GM12878 (cell line): ENCODE data around the gene CTNNA3. TPM values are rescaled to one million over a fixed set of nuclear protein-coding genes. Genes with fewer than 3 reads are reported as not detected.

Experiments used
- ATAC-seq: fragments of 200-7000 bp; cut with Tn5 transposase; 3 replicates; pipeline ENCODE4 v1.9.1; 2020; ENCODE audit warnings: mild to moderate bottlenecking, moderate library complexity
- BruUV-seq: library from RNA; stranded (reverse); fragments of 400-500 nt; replicated peaks from 2 replicates; lab custom pipeline; 2021; lab: Mats Ljungman, UMichigan
- CTCF ChIA-PET: fragments of 300-600 bp; sonication (Branson Sonifier 250); formaldehyde crosslinking; extraction: SDS; loops from one replicate; lab custom pipeline; 2021; ENCODE audit warnings: inconsistent platforms; lab: Yijun Ruan, JAX
- POLR2A ChIA-PET: fragments of 350-600 bp; formaldehyde crosslinking; extraction: SDS; loops from one replicate; lab custom pipeline; 2021; ENCODE audit warnings: inconsistent platforms; lab: Charles Lee
- RAD21 ChIA-PET: fragments of 300-600 bp; sonication (Branson Sonifier 250); formaldehyde crosslinking; loops from one replicate; lab custom pipeline; 2023; ENCODE audit warnings: antibody characterized with exemption; ENCODE audit not compliant: unreplicated experiment; lab: Charles Lee
- SMC1A ChIA-PET: fragments of 300-600 bp; sonication (Branson Sonifier 250); formaldehyde crosslinking; loops from one replicate; lab custom pipeline; 2023; ENCODE audit not compliant: unreplicated experiment, uncharacterized antibody; lab: Charles Lee
- DNase-seq: peaks from one replicate; pipeline ENCODE4 v3.0.0-alpha.2; 2011; ENCODE audit warnings: low read depth, low spot score
- FAIRE-seq: peaks from 3 replicates; lab custom pipeline; 2011; peaks lifted over from hg19 to GRCh38; lab: Jason Lieb, UNC
- H2AFZ ChIP-seq: 2 replicates; pipeline ENCODE4 v1.6.0; 2011; ENCODE audit warnings: low read depth, low read length, control low read depth; ENCODE audit not compliant: control insufficient read depth
- H3K27ac ChIP-seq: 2 replicates; pipeline ENCODE4 v1.5.1; 2011; ENCODE audit warnings: control low read depth; ENCODE audit not compliant: control insufficient read depth, insufficient read depth
- H3K27me3 ChIP-seq, 2 experiments: replicated peaks in 1 of 2; 2 replicates each; pipeline versions ENCODE4 v1.6.0 to v1.6.1; 2011; ENCODE audit warnings: low read length in 1 of 2; ENCODE audit not compliant: control insufficient read depth in 2 of 2, insufficient read depth in 2 of 2
- H3K36me3 ChIP-seq, 2 experiments: 2 replicates each; pipeline ENCODE4 v1.5.1; 2011; ENCODE audit warnings: low read length in 1 of 2; ENCODE audit not compliant: control insufficient read depth in 2 of 2, insufficient read depth in 2 of 2
- H3K4me1 ChIP-seq: 2 replicates; pipeline ENCODE4 v1.6.1; 2011; ENCODE audit warnings: mild to moderate bottlenecking, low read length, moderate library complexity, mixed read lengths; ENCODE audit not compliant: control insufficient read depth, insufficient read depth
- H3K4me2 ChIP-seq: 2 replicates; pipeline ENCODE4 v1.6.0; 2011; ENCODE audit warnings: control low read depth; ENCODE audit not compliant: control insufficient read depth, insufficient read depth
- H3K4me3 ChIP-seq: fragments of 200-600 bp; sonication (generic); 2 replicates; pipeline ENCODE4 v1.5.1; 2016
- H3K79me2 ChIP-seq: 2 replicates; pipeline ENCODE4 v1.6.0; 2011; ENCODE audit warnings: low read length; ENCODE audit not compliant: control insufficient read depth, insufficient read depth
- H3K9ac ChIP-seq: 2 replicates; pipeline ENCODE4 v1.8.0; 2011; ENCODE audit warnings: low read length, control low read depth, mixed read lengths; ENCODE audit not compliant: control insufficient read depth, insufficient read depth
- H3K9me3 ChIP-seq: replicated peaks from 3 replicates; pipeline ENCODE4 v1.5.1; 2011; ENCODE audit warnings: mild to moderate bottlenecking, low read length; ENCODE audit not compliant: control insufficient read depth, insufficient read depth
- H4K20me1 ChIP-seq: 2 replicates; pipeline ENCODE4 v1.6.0; 2011; ENCODE audit not compliant: control insufficient read depth, insufficient read depth
- CBFB ChIP-seq: IDR thresholded peaks from 2 replicates; pipeline ENCODE4 v1.6.1; 2016; ENCODE audit warnings: antibody characterized with exemption, low read depth
- CBX5 ChIP-seq: sonication (generic); IDR thresholded peaks from 2 replicates; pipeline ENCODE4 v1.6.1; 2016; ENCODE audit warnings: low read depth, moderate library complexity, mild to moderate bottlenecking, inconsistent platforms
- EP300 ChIP-seq, 2 experiments: fragments of 150-350 bp in 1 of 2; IDR thresholded peaks; 2 replicates each; pipeline ENCODE4 v1.6.1; 2011 to 2012; ENCODE audit warnings: low read depth in 2 of 2, low read length in 2 of 2, borderline replicate concordance in 1 of 2, improper control_type of control experiment in 1 of 2, inconsistent platforms in 1 of 2; ENCODE audit not compliant: control insufficient read depth in 1 of 2
- HDAC6 ChIP-seq: fragments of 200-600 bp; sonication (generic); IDR thresholded peaks from one replicate; pipeline ENCODE4 v1.8.0; 2017; ENCODE audit warnings: antibody characterized with exemption; ENCODE audit not compliant: unreplicated experiment
- JUND ChIP-seq: IDR thresholded peaks from 2 replicates; pipeline ENCODE4 v1.6.1; 2012; ENCODE audit warnings: low read depth, mild to moderate bottlenecking, low read length, improper control_type of control experiment, moderate library complexity
- MAX ChIP-seq: IDR thresholded peaks from 2 replicates; pipeline ENCODE4 v1.6.1; 2012; ENCODE audit warnings: low read depth, low read length, improper control_type of control experiment
- NFXL1 ChIP-seq: fragments of 450-650 bp; IDR thresholded peaks from 2 replicates; pipeline ENCODE4 v1.6.1; 2017; ENCODE audit warnings: antibody characterized with exemption, mild to moderate bottlenecking, borderline replicate concordance
- POLR2AphosphoS5 ChIP-seq: IDR thresholded peaks from 2 replicates; pipeline ENCODE4 v1.6.1; 2011; ENCODE audit warnings: mild to moderate bottlenecking, low read length, inconsistent platforms
- RELB ChIP-seq: fragments of 450-650 bp; IDR thresholded peaks from 2 replicates; pipeline ENCODE4 v1.6.1; 2017; ENCODE audit warnings: low read depth, mild to moderate bottlenecking, moderate library complexity
- SP1 ChIP-seq: IDR thresholded peaks from one replicate; pipeline ENCODE4 v1.6.1; 2011; ENCODE audit warnings: low read depth, low read length
- TCF7 ChIP-seq: IDR thresholded peaks from 2 replicates; pipeline ENCODE4 v1.6.1; 2014; ENCODE audit warnings: antibody characterized with exemption, borderline replicate concordance
- ZNF274 ChIP-seq: IDR thresholded peaks from one replicate; pipeline ENCODE4 v1.8.0; 2011; ENCODE audit not compliant: insufficient read length, insufficient read depth
- ZNF592 ChIP-seq: fragments of 450-650 bp; IDR thresholded peaks from 2 replicates; pipeline ENCODE4 v1.6.1; 2017; ENCODE audit warnings: mild to moderate bottlenecking, moderate library complexity
- WGBS: methylation state at CpG from one replicate; pipeline ENCODE4 v1.1.6; 2016; ENCODE audit warnings: low lambda C conversion rate; ENCODE audit not compliant: insufficient replicate concordance, insufficient coverage; ENCODE audit errors: missing lambda C conversion rate; 5-methylcytosine and 5-hydroxymethylcytosine counted together
- in situ Hi-C: fragments of 300-500 bp; cut with MboI; formaldehyde crosslinking; loops from 9 replicates; pipeline ENCODE4 v1.14.3; 2018; ENCODE audit warnings: mixed read lengths
- intact Hi-C: fragments of 100-400 bp; cut with micrococcal nuclease; formaldehyde crosslinking; loops from one replicate; pipeline ENCODE4 v1.14.2; 2022; ENCODE audit not compliant: unreplicated experiment
- polyA plus RNA-seq, 11 experiments: library from polyadenylated mRNA; depleted of rRNA in 4 of 11; unstranded in 6 of 11; stranded (reverse) in 5 of 11; fragments of >200 nt; fragmentation: Nextera tagmentation in 4 of 11; fragmentation: Illumina TruSeq in 1 of 11; extraction: Ambion mirVana in 4 of 11; extraction: Trizol in 1 of 11; gene quantifications; 1 replicate in 1 of 11; 2 replicates in 10 of 11; pipeline versions ENCODE4 v1.2.1 to v1.2.3, GENCODE V29; 2011 to 2016; ENCODE audit warnings: inconsistent platforms in 2 of 11, missing spikeins in 2 of 11, low read depth in 1 of 11
- total RNA-seq, 4 experiments: library from RNA; depleted of rRNA in 3 of 4; stranded (reverse); fragments of >200 nt in 3 of 4; fragmentation: Illumina TruSeq in 1 of 4; extraction: Trizol in 1 of 4; gene quantifications; 2 replicates each; pipeline versions ENCODE4 v1.2.1 to v1.2.3, GENCODE V29; 2013 to 2021
- TF ChIP-seq, protein P1 (sequence below): fragments of 450-650 bp; IDR thresholded peaks from 2 replicates; pipeline ENCODE4 v1.6.1; 2016; ENCODE audit warnings: mild to moderate bottlenecking
- TF ChIP-seq, protein P2 (sequence below): fragments of 450-650 bp; IDR thresholded peaks from 2 replicates; pipeline ENCODE4 v1.6.1; 2016; ENCODE audit warnings: mild to moderate bottlenecking

CTNNA3 gene
- total and polyA plus RNA-seq, 10 of the 15 experiments (the other 5 are each of a cell fraction or from before 2014, with no cell fraction given) = under 0.01 to 4.5 (median 0.22) TPM; not detected in 2

DNA sequence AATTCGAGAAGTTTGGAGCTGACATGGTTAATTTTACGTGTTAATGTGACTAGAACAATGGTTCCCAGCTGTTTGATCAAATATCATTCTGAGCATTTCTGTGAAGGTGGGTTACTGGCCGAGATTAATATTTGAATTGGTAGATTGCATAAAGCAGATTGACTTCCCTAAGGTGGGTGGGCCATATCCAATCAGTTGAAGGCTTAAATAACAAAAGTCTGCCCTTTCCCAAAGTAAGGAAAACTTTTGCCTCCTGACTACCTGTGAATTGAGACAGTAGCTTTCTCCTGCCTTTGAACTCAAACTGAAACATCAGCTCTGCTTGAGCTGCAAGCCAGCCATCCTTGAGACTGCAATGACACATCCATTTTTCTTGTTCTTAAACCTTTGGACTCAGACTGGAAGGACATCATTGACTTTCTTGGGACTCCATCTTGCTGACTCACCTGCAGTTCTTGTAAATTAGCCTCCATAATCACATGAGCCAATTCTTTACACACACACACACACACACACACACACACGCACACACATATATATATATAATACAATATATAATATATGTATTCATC is 833.2 kb downstream of the CTNNA3 start:
- Histone ChIP-seq H3K9ac (no peak overlapping the region), H3K4me1 (no peaks in the 10 kb centered on the region), H3K36me3 (no peaks in the 10 kb centered on the region), H3K4me3 (no peak overlapping the region), H2AFZ (no peak overlapping the region), H3K9me3 (no peaks in the 10 kb centered on the region), H3K4me2 (no peak overlapping the region), H3K27ac (no peak overlapping the region), H3K79me2 (no peaks in the 10 kb centered on the region), H3K27me3 (no peaks in the 10 kb centered on the region), H4K20me1 (no peaks in the 10 kb centered on the region)
- ChIA-PET SMC1A (no interaction called here), RAD21 (no interaction called here), CTCF (interaction anchor here (0.8 to 1.7 kb wide), 4 partner anchors 18 to 602 kb away, joined by 3 to 5 read pairs (median 3); no protein-coding TSS in a partner anchor), POLR2A (no interaction called here)
- 20% methylated on average over 4 of the region's 4 CpGs for WGBS
- no peak for FAIRE-seq
- no peak for DNase-seq
- in situ Hi-C loops (no loop called here), intact Hi-C loops (no loop called here)
- ATAC-seq = no peak
- BruUV-seq = no TSS peak
- TF ChIP-seq NFXL1 (no peak), MAX (no peak), TCF7 (no peak), CBFB (no peak), SP1 (no peak), HDAC6 (no peak), RELB (no peak), EP300 (IDR thresholded peaks at IDR 0.05; ENCODE audit: borderline replicate concordance in 1 of 2, control insufficient read depth in 1 of 2, low read depth in 2 of 2, low read length in 2 of 2) (no peak), JUND (no peak), ZNF274 (no peak), CBX5 (no peak), ZNF592 (no peak), POLR2AphosphoS5 (no peak)
- TF ChIP-seq, protein P1, sequence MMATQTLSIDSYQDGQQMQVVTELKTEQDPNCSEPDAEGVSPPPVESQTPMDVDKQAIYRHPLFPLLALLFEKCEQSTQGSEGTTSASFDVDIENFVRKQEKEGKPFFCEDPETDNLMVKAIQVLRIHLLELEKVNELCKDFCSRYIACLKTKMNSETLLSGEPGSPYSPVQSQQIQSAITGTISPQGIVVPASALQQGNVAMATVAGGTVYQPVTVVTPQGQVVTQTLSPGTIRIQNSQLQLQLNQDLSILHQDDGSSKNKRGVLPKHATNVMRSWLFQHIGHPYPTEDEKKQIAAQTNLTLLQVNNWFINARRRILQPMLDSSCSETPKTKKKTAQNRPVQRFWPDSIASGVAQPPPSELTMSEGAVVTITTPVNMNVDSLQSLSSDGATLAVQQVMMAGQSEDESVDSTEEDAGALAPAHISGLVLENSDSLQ = no peak
- TF ChIP-seq, protein P2, sequence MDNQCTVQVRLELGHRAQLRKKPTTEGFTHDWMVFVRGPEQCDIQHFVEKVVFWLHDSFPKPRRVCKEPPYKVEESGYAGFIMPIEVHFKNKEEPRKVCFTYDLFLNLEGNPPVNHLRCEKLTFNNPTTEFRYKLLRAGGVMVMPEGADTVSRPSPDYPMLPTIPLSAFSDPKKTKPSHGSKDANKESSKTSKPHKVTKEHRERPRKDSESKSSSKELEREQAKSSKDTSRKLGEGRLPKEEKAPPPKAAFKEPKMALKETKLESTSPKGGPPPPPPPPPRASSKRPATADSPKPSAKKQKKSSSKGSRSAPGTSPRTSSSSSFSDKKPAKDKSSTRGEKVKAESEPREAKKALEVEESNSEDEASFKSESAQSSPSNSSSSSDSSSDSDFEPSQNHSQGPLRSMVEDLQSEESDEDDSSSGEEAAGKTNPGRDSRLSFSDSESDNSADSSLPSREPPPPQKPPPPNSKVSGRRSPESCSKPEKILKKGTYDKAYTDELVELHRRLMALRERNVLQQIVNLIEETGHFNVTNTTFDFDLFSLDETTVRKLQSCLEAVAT = no peak
